Measurements from ENCODE around the gene STAC3.

DNA sequence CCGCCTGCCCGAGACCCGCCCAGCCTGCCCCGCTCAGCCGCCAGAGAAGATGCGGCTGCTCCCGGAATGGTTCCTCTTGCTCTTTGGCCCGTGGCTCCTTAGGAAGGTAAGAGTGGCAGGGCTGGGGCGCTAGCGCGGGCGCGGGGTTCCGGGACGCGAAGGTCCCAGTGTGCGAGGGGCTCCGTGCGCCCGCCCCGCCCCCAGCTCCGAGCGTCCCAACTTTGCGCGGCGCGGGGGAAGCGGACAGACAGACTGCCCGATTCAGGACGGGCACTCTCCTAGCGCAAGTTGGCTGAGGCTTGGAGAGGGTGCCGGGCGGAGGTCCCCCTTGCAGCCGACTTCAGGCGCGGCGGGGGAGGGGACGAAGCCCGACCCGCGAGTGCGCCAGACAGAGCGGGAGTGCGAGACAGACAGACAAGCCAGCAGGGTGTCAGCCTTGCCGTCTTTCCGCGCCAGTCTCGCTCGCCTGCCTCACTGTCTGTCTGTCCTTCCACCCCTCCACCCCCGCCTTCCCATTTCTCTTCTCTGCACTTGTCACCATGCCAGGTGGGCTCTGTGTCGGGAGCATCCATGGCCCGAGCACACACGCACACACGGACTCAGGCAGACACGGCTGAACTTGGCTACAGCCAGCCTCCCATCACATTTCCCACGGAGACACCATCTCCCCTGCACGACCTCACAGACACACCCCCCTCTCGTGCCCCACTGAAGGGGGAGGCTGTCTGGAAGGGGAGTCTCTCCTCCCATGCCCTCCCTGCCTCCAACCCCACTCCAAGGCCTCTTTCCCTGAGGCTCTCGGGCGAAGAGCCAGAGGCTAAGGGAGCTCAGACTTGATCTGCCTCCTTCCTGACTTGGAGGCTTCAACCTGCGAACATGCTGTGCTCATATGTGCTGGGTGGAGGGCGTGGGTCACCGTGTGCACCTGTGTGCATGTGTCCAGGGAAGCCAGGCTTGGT lies 33.8 kb downstream of the STAC3 start:
- no peak for TF ChIP-seq CTCF (IDR thresholded peaks at IDR 0.05)
- TF ChIP-seq POLR2A (IDR thresholded peaks at IDR 0.05) = no peak
- TF ChIP-seq POLR2AphosphoS5 (IDR thresholded peaks at IDR 0.05) = no peak

Data from prostate gland (tissue), 2 donors.